HG02759 (cell line): ENCODE measurements around the gene RFT1.
"Not testable (repeated sequence)": the region's sequence is repeated elsewhere in the genome, so short reads cannot be mapped to it uniquely, and the experiment has no call there.

Experiments used
- ATAC-seq: cut with Tn5 transposase; IDR thresholded peaks from one replicate; pipeline ENCODE4 v1.9.1; 2021; ENCODE audit warnings: mild to moderate bottlenecking, moderate library complexity; ENCODE audit not compliant: unreplicated experiment

The RFT1 gene

GRCh38 chr3:53163444-53164387 lies 33.5 kb upstream of the RFT1 start:
- no peak for ATAC-seq

GRCh38 chr3:53162672-53163443 lies 32.6 kb upstream of the RFT1 start:
- ATAC-seq: no peak

GRCh38 chr3:53161820-53162671 lies 31.8 kb upstream of the RFT1 start:
- ATAC-seq: peak; percentile 25

- ATAC-seq: no peak
These were observed 31.2 kb upstream of the RFT1 start for GRCh38 chr3:53161450-53161819.

DNA sequence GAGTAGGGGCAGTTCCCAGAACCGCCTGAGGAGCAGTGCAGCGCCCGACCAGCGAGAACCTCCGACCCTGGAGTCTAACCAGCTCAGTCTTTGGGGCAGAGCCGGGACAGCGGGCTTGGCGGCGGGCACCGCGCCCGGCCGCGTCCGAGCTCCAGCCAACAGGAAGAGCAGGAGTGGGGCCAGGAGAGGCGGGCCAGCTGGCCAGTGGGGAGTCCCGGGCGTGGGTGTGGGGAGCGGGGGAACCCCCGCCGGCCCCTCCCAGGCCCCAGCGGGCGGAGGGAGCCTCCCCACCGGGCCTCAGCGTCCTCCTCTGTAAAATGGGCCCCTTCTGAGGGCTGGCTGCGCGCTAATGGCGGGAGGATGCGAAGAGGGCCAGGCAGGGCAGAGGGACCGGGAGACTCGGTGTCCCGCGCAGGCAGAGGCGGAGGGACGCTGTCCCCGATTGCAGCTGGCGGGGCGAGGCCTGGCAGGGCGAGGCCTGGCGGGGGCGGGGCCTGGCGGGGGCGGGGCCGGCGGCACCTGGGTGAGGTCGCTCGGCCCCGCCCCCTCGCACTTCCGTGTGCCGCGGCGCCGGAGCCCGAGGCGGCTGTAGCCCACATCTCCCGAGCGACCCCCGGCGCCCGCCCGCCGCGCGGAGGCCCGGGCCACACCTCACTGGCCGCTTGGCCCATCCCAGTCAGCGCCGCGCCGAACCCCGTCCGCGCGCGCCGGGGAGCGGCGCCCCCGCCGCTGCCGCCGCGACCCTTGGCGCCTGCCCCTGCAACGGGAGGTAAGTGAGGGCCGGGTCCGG lies 30.6 kb upstream of the RFT1 start, which contains the start of gene PRKCD:
TSS of gene PRKCD (plus strand) at position 550 of the 790 bp plus-strand sequence. CDS start 17,214 bp downstream, outside the sequence.
- ATAC-seq: peak; percentile 60

DNA sequence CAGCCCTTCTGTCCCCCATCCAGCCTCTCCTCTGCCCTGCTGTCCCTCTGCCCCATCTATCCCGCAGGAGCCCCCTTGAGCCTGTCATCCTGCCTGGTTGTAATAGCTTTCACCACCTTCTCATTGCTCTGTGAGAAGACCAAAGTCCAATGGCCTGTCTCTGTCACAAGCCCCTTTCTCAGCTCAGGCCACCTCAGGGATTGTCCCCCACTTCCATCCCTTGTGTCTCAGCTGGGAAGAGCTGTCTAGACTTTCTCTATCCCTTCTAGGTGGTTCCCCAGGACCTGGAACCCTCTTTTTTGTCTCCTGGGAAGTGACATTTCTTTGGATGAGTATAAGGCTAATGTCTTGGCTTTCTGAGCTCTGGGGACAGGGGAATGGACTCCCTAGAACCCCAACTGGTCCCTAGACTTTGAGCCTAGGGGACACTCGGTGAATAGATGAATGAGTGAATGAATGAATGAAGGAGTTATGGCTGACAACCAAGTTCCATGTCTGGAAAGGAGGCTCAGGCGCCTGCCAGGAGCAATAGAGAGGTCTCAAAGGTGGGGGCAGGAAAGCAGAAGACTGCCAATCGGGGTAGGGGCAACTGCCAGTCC lies 29.9 kb upstream of the RFT1 start:
- ATAC-seq: no peak

DNA sequence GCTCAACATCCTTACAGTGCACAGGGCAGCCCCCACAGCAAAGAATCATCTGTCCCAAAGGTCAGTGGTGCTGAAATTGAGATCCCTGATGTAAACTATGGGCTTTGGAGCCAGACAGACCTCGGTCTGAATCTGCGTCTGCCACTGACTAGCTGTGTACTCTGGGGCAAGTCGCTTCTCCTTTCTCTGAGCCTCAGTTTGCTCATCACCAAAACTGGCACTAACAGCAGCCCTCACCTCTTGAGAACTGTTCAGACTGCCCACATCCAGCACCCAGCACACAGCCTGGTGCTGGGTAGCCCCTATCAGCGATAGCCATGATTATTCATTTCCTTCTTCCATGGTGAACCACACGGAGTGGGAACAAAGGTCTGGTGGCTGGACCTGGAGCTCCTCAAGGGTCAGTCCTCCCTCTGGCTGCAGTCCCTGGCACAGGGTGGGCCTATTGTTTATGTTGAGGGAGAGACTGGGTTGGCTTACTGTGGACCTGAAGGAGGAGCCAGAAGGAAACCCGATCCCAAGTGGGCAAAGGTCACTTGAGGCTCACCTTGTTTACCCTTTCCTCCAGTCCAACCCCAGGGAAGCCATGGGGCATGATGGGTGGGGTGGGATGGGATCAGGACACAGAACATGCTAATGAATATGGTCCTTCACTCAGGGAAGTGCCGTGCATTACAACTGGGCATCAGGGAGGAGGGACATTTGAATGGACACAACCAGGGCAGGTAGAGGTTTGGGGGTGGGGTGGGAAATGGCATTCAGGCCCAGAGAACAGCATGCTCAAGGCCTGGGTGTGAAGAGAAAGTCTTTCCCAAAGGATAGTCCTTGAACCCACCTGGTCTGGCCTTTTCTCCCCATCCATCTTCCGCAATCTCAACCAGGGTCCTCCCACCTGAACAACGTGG lies 29.2 kb upstream of the RFT1 start:
- ATAC-seq: no peak

DNA sequence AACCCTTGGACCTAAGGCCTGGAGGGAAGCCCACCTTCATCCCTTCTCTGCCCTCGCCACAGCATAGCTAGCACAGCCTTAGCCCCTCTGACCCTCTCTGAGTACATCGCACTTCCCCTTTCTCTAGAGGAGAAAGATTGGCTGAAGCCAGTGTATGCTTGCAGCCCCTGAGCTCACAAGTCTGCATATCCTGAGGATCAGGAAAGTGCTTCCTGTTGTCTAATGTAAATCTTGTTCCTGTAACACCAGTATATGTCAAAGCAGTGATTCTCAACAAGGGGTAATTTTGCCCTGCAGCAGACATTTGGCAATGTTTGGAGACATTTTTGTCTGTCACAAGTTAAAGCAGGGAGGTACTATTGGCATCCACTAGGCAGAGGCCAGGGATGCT lies 28.5 kb upstream of the RFT1 start:
- no peak for ATAC-seq

GRCh38 chr3:53157974-53158580 lies 27.8 kb upstream of the RFT1 start:
- ATAC-seq: no peak

- no peak for ATAC-seq
These were observed 26.2 kb upstream of the RFT1 start for GRCh38 chr3:53156368-53156834.

- no peak for ATAC-seq
These were observed 25.5 kb upstream of the RFT1 start for GRCh38 chr3:53155760-53156159.

DNA sequence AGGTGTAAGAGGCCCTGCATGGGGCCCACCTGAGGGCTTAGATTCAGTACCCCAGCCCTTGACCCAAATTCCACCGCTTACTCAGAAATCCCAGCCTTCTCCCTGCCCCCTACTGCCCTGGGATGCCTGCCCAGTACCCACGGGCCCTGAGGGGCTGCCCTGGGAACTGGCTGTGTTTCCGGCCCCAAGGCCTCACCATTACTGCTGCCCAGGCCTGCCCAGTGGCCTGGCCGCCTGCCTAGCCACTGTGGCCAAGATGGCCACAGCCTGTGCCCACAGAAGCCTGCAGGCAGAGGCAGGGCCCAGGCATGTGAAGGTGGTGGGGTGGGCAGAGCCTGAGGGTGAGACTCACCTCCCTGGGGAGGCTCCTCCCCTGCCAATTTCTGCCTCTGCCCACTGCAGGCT lies 24.6 kb upstream of the RFT1 start:
- no peak for ATAC-seq

GRCh38 chr3:53153980-53154379 lies 23.7 kb upstream of the RFT1 start:
- no peak for ATAC-seq

DNA sequence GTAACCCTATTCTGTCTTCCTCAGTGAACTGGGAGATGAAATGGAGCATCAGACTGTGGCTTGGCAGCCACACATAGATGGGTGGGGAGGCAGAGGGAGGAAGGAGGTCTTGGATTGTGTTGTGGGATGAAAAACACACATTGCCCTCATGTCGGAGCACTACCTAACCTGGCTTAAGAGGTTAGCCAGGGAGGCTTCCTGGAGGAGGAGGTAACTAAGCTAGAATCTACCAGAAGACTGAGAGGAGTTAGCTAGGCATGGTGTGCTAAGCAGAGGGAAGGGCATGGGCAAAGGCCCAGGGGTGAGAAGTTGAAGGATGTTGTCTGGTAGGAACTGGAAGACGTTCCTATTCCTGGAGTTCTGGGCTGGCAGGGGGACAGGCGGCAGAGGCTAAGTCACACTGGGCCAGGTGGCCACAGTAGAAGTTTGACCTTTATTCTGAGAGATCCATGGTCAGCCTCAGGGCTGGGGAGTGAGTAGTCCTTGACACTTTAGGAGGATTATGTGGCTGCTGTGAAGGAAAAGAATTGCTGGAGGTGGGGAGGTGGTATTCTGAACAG lies 23.1 kb upstream of the RFT1 start:
- no peak for ATAC-seq

DNA sequence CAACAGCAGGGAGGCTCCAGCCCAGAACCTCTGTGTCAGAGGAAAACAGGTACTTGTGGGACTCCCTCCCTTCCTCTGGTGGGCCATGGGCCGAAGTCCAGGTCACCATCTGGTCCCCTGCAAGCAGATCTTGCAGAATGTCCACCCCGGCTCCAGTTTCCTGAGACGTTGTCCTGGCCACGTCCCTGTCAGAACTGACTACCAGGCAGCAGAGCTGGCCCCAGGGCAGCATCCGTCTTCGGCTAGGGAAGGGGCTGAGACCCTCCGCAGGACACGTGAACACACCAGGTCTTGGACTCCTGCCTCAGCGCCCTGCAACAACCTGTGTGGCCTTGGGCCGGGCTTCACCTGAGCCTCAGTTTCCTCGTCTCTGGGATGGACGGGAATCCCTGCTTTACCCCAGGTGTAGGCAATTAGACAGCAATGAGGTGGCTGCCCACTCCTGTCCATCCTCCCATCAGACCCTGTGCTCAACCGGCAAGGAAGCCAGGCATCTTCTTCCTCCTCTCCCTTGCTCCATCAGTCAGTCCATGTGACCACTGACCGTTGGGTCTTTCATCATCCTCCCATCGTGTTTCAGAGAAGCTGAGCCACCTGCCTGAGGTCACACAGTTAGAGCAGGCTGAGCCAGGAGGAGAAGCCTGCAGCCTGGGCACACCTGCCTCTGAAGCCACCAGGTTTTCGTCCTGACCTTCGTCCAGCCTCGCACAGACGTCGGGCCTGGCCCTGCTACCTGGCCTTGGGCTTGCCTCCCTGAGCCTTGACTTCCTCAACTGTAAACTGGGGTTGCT lies 21.8 kb upstream of the RFT1 start:
- ATAC-seq: no peak

DNA sequence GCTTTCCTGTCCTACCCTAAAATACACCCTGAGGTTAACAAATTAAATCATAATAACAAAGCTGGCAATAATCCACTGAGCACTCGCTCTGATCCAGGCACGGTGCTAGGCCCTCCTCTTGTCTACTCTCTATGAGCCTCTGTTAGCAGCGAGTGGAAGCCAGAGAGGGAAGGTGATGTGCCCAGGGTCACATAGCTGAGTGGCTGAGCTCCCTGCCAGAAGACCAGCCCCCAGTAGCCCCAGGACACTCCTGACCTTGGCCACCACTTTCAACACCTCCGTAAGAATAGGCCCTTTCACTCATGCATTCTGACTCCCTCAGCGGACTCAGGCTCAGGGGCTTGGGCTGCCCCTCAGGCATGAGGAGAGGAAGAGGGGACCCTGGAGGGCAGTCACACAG lies 21.2 kb upstream of the RFT1 start:
- ATAC-seq: no peak

DNA sequence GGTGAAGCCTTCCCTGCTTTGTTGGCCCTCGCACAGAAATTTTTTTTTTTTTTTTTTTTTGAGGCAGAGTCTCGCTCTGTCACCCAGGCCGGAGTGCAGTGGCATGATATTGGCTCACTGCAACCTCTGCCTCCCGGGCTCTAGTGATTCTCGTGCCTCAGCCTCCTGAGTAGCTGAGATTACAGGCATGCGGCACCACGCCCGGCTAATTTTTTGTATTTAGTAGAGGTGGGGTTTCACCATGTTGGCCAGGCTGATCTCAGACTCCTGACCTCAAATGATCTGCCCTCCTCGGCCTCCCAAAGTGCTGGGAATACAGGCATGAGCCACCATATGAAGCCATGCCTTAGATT lies 20.8 kb upstream of the RFT1 start:
- ATAC-seq: not testable (repeated sequence)
